ENCODE data around the gene FH.

The FH gene

DNA sequence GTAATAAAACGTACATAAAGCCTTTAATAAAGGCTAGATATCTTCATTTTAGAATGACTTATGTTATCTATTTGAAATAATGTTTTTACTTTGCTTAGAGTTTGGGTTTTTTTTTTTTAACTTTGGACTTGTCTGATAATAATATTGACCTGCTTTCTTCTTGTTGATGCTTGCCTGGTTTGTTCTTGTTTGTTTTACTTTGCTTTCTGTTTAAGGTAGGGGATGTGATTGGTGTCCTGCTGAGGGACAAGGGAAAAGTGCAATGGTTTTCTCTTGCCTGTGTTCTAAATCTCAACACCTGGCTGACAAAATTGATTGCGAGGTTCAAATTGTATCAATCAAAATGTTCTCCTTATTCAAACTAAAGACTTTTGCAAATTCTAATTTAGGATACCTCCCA, 2.2 kb upstream of the FH start:
- no peak for DNase-seq (ENCODE audit: low spot score)

DNA sequence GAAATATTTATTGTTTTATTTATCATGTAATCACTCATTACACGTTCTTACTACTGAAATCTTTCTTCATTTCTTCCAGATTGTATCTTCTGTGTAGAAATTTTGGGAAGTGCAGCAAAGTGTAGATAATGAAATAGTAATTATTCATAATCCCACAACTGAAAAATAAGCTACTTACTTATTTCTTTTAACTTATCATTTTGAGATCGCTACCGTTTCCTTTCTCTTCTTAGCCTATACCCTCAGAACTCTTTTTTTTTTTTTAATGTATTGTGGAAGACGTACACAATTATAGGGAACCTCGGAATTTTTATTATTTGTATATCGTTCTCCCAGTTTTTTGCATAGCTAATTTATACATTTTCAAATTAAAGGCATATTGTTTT, 518 bp upstream of the FH start:
- DNase-seq (ENCODE audit: low spot score): no peak

DNA sequence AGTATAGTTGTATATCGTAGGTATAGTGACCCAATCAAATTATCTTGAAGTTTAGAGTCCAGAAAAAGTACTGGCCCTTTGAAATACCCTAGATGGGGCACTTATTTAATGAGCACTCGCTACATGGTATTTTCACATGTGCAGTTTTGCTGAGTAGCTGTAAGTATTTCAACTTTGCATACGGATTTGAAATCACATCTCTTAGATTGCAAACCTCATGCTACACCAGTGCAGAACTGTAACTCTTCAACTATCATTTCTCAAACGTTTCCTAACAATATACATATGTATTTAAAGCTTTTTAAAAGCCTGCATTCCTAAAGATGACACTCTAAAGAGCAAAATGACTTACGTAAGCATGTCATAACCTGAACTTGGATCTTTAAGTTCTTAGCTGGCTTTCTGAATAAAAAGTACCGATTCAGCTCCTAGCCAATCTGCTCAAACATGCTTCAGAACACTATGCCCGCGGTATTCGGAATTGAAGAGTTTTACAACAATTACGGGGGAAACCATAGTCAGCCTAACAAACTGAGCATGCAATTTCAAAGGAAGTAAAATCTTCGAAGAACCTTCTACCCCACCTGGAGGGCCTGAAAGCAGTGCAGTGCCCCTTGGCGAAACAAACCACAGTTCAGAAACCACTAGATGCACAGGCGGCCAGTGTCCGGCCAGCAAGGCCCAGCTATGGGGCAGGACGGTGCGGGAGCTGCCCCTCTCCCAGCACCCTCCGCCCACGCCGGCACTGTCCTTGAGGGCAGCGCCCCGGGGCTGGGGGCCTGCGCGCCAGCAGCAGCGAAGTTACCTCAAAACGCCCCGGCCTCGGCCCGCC, 863 bp downstream of the FH start:
- DNase-seq (ENCODE audit: low spot score): no peak

DNA sequence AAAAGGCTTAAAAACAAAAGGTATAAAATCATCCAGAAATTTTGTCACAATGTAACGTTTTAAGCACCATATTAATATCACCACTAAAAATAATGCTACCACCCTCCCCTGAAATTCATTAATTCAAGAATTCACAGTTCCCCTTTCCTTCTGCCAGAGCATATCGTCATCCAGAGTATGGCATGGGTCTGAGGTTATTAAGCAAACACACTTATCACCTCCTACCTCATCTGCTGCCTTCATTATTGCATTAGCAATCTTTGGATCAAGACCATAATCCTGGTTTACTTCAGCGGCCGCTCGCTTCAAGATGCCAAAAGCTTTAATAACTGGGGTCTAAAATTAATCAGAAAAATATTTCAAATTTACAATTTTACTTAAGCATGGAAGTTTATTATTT, 6.2 kb downstream of the FH start:
- DNase-seq (ENCODE audit: low spot score): no peak

DNA sequence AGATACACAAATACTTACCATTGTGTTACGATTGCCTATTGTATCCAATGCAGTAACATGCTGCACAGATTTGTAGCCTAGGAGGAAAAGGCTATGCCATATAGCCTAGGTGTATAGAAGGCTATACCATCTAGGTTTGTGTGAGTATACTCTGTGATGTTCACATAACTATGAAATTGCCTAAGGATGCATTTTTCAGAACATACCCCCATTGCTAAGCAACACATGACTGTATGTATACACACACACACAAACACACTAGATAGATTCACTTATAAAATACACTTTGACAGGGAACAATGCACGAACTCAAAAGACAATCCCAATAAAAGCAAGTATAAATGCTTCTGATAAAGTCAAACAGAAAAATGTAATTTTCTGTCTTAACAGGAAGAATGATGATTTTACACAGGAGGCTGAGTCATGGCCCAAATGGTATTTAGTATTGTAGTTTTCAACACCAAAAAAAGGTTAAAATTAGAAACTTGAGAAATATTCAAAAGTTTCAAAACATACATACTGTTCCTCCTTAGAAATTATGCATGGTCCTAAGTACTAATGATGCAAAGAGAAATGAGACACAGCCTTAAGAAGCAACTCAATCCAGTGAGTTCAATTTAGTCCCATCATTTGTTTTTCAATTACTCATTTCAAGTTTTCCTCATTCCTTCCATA, 12.2 kb downstream of the FH start:
- DNase-seq (ENCODE audit: low spot score): no peak

DNA sequence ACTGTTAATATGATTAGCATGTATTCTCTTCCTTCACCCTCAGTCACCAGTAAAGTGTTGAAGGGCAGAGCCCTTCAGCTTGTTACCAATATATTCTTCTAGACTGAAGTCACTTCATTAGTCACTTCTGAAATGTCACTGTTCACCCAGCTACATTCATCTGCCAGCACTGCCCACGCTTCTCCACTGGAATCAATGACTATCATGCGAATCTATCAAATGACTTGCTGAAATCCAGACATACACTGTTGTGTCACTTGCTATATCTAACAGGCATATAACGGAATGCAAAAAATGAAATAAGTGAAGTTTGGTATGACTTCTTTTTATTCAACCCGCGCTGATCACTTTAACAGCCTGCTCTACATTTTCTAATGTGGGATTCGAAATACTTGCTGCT, 16.1 kb downstream of the FH start:
- no peak for DNase-seq (ENCODE audit: low spot score)

DNA sequence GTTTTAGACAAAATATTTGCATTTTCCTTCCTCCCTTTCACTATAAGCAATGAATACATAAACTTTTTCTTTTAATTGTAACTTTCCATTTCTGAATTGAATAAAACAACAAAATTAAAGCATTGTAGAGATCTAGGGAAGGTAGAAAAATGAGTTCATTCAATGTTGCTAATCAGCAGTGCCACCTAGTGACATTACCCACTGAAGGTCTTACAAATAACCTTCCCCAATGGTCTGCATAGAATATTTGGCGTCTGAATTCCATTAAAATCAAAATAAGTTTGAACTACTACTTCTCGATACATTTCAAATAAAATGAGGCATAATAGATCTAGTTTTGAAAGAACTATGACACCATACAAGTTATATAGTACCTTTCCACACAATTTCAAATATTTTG, 19.6 kb downstream of the FH start:
- DNase-seq (ENCODE audit: low spot score): peak; percentile 6

DNA sequence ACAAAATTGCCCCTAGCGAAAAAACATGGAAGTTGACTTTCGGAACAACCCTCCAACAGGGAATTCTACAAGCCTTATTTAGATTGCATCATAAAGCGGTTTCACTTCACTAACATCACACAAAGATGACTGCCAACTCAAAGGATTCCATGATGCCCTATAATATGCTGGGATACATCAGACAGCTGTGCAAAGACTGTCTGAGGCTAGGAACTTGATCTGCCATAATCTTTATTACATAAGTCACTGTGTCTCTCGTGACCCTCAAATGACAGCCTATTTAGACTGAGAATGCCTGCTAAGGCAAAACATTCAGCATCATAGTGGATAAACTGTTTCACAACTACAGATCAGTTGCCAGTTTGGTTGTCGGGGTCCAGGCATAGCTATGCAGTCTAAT, 23.8 kb downstream of the FH start:
- no peak for DNase-seq (ENCODE audit: low spot score)

DNA sequence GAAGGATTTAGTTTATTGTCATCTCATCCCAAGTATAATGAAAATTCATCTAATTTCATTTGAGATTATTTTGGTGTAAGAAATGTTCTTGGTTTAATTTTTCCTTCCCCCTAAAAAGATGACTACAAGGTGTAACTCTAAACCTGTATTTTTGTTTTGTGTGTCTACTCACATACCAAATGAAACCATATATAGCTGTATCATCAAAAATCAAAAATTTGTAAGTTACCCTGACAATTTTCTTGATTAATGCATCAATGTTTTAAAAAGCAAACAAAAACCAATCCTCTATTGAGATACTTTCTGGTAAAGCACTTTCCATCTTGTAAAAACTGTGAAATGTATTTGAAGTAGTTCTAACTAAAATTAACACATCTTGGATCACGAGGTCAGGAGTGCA, 30.8 kb downstream of the FH start:
- DNase-seq (ENCODE audit: low spot score): no peak

DNA sequence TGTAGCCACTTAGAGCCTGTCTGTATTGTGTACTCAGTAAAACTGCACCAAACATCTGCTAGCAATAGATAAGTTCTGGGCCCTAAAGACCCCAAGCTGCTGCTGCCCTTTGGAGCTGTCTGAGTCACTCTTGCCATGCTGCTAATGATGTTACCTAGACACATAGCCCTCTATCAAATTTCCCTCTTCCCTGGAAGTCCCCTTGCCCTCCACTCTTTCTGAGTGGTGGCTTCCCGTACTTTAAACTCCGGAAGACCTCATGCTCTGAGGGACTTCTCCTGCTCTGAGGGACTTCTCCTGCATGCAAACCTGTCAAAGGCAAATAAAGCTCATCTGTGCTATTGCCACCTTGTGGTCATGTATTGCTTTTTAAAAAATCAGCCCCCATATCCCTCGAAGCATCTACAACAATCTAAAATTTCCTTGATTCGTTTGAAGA, 34.0 kb downstream of the FH start:
- DNase-seq (ENCODE audit: low spot score): no peak

DNA sequence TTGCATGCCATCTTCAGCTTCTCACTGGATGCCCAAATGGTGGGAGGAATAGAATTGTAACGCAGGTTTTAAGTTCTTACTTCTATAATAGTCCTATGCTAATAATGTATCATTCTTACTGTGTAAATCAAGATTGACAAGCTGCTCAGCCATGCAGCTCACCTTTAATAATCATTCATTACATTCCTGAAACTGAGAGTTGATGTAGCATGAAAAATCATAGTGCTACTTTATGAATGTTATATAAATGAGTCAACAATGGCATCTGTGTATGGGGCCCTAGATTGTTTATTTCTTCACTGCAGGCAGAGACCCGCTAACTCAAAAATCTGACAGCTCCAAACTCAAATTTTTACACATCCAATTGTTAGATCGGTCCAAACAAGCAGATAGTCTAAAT, 34.4 kb downstream of the FH start:
- no peak for DNase-seq (ENCODE audit: low spot score)

DNA sequence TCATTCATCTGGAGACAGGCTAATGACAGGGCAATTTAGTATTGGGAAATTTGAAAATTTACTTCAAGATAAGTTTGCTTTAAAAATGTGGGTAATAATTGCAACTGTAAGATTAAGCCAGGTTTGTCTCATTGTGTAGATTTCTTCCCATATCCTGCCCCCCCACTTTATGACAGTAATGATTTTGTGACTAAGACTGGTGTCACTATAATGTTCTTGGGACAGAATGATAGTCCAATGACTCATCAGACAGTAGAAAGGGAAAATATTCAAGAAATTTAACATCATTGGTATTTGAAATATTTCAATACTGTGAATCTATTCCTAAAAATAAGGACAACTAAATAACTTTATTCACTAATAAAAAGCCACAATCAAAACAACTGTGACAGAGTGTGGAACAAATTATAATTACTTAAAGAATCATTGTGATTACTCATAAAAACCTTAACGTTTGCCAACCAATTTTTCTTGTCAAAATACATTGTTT, 36.7 kb downstream of the FH start:
- DNase-seq (ENCODE audit: low spot score): peak; percentile 42

DNA sequence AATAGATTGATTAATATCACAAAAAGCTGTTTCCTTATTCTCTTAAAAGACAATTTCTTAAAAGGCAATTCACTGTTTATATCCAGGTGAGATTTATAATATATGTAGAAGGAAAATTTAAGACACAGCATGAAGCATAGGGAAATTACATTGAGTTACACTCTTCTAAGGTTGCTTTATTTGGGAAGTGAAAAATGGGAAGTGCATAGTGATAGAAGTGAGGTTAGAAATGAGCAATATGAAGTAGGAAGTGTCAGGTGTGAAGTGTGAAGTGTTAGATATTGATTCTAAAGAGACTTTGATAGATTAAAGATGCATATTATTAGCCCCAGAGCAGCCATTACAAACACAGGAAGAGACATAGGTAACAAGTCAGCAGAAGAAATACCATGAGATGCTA, 40.3 kb downstream of the FH start:
- no peak for DNase-seq (ENCODE audit: low spot score)

DNA sequence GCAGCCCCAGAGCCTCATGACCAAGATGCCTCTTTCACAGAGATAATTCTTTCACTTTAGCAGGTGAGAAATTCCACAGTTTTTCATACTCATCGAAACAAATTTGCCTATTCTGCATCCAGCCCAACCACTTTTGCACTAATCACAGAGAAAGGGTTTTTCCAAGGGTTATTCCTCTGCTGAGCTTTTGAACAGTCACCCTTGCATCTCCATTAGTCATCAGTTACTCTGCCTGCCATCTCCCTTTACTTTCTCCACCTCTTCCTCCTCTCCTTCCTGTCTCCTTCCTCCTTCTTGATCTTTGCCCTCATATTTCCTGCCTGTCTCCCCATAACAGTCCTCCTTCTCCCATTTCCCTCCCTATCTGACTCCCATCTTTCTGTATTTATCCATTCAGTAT, 43.9 kb downstream of the FH start:
- peak; percentile 6 for DNase-seq (ENCODE audit: low spot score)

DNA sequence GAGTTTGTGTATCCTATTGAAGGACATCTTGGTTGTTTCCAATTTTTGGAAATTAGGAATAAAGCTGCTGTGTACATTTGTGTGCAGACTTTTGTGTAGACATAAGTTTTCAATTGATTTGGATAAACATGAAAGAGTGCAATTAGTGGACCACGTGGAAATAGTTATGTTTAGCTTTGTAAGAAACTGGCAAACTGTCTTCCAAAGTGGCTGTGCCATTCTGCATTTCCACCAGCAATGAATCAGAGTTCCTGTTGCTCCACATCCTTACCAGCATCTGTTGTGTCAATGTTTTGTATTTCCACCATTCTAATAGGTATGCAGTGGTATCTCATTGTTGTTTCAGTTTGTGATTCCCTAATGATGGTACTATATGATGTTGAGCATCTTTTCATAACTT, 46.5 kb downstream of the FH start:
- no peak for DNase-seq (ENCODE audit: low spot score)

DNA sequence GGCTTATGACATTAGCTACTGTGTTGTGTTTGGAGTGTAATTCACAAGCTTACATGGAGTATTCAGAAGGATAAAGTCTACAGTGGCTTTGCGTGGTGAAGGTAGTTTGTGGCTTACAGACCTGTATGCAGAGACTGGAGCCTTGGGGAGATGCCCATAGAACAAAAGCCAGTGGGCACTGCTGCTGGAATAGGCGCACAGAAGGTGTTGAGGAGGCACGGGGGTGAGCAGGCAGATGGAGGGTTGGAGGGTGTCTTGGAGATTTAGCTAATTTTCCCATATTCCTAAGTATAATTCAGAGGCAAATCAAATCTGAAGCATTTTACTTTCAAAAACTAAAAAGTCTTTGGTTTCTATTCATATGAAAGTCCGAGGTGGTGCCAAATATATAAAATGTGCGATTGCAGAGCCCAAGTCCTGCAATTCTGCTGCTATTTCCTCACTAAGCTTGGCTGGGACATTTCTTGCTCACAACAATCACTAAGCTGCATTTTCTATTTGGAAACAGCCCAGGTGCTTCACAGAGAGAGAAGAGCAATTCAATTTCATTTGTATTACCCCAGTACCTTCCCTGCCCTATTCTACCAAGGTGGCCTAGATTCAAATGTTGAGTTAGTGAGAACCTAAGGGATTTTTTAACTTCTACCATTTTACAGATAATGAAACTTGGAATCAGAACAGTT, 48.5 kb downstream of the FH start:
- no peak for DNase-seq (ENCODE audit: low spot score)

DNA sequence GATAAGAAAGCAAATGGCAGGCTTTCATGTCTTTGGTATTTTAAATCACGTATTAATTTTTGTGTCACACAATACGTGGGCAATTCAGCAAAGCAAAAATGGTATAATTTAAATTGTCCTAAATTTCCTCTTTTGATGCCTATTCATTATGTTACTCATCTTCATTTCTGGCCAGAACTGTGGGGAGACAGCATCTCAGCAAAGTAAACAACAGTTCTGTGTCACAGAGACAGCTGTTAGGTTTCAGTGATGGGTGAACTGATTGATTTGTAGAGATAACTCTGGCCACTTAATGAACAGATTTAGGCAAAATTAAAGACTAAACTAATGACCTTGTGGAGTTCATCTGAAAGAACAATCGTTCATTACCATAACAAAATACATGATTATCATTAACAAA, 49.2 kb downstream of the FH start:
- DNase-seq (ENCODE audit: low spot score): no peak

DNA sequence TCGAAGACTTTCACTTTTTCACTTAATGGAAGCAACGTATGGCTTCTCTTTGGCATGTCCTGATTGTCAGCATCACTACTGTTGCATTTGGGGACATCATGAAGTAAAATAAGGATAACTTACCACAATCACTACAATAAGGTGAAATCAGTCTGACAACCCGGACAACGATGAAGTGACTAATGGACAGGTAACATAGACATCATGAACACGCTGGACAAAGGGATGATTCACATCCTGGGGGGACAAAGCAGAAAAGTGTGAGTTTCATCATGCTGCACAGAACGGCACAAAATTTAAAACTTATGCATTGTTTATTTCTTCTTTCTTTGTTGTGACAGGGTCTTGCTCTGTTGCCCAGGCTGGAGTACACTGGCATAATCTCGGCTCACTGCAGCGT, 53.9 kb downstream of the FH start:
- no peak for DNase-seq (ENCODE audit: low spot score)

DNA sequence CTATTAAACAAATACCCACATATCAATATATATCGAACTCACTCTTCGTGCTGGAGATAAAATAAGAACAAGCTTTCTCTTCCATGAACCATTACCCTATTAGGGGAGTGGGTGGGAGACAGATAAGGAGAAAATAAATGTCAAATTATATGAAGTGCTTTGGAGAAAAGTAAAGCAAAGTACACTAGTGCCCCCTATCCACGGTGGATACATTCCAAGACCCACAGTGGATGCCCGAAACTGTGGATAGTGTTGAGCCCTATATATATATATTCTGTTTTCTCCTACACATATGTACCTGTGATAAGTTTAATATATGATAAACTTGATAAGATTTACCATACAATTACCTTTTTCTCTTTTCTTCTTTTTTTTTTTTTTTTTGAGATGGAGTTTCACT, 54.6 kb downstream of the FH start:
- no peak for DNase-seq (ENCODE audit: low spot score)

DNA sequence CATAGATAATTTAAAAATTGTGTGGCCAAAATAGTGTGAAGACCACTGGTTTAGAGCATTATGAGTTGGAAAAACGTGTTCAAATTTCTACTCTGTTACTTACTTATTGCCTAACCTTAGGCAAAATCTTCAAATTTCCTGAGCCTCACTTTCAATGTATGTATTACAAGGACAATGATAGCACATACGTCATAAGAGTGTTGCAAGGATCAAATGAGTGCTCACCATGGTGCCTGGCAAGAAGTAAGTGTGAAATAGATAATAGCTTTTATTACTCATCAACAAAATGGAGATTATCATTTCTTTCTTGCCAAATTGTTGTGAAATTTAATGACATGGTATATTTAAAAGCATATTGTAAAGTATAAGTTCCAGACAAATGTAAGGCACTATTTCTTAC, 57.2 kb downstream of the FH start:
- DNase-seq (ENCODE audit: low spot score): no peak

DNA sequence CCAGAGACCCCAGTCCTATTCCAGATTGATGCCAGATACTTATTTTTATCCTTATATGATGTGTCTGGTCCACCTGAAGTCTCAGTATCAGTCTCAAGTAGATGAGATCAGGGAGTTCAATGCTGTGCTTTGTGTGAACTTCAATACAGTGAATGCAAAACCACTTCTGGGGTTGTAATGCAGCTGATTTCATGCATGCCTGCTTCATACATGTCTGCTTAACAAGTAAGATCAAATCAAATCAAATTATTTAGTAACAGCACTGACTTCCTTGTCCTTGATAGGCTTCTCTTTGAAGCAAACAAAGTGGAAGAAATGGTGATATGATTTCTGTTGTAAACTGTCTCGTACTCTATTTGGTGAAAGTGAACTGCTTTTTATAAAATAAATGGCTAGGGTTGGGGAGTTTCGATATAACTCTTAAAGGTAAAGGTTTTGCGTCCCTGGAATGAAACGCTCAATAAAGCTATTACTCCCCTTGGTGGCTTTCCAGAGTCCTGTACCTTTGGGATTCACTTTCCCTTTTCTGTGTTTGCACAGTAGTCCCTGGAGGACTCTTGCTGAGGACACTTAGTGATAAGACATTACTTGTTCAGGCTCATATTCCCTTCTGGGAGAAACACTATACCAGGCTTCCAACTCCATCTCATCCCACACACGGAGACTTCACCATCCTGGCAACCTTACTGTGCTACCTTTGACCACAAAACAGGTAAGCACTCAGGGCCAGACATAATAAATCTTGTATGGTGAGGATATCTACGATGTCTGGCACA, 59.3 kb downstream of the FH start:
- no peak for DNase-seq (ENCODE audit: low spot score)

DNA sequence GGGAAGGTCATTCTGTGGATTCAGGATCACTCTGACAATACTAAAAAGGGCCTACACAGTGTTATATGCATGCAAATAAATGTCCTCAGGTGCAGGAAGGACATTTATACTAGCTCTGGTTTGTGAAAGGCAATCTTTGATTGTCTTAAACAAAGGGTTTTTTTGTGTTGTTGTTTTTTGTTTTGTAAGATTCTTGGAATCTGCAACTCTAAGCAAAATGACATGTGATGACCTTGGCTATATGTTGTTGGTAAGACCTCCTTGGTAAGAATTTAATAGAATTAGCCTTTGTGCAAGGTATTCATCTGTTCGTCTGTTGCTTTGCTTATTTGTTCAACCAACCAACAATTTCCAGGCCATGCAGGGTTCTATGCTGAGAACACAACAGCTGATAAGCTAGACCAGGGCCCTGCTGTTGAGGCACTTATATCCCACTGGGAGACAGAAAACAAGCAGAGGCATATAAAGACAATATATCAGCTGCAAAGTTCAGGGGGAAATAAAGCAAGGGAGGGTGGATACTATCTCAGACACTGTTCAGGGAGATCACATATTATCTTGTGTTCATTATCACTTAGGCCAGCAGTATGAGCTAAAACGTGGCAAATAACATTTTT, 60.3 kb downstream of the FH start:
- no peak for DNase-seq (ENCODE audit: low spot score)

All from hepatic stellate cell (primary cell).